Lower lobe of right lung (tissue), 2 donors: ENCODE measurements around the gene C11orf68. TPM values are rescaled to one million over a fixed set of nuclear protein-coding genes. Genes with fewer than 3 reads are reported as not detected.

Source experiments
- ATAC-seq, 2 donors: fragments of 200-7000 bp; cut with Tn5 transposase; one replicate each; pipeline ENCODE4 v1.9.1; 2020 to 2022; ENCODE audit warnings: mild to moderate bottlenecking in 2 of 2, moderate library complexity in 2 of 2
- DNase-seq: peaks from one replicate; pipeline ENCODE4 v3.0.0-alpha.2; 2020
- H3K27ac ChIP-seq: fragments of 200-600 bp; one replicate; pipeline ENCODE4 v1.8.0; 2022
- H3K27me3 ChIP-seq: fragments of 200-600 bp; one replicate; pipeline ENCODE4 v1.8.0; 2022; ENCODE audit warnings: low read depth
- H3K36me3 ChIP-seq: fragments of 200-600 bp; one replicate; pipeline ENCODE4 v1.8.0; 2022; ENCODE audit warnings: mild to moderate bottlenecking
- H3K4me1 ChIP-seq: fragments of 200-600 bp; one replicate; pipeline ENCODE4 v1.8.0; 2022
- H3K4me3 ChIP-seq: fragments of 200-600 bp; one replicate; pipeline ENCODE4 v1.8.0; 2022; ENCODE audit warnings: mild to moderate bottlenecking
- H3K9me3 ChIP-seq: fragments of 200-600 bp; one replicate; pipeline ENCODE4 v1.8.0; 2022
- intact Hi-C: fragments of 100-400 bp; cut with DNase I; formaldehyde crosslinking; loops from one replicate; pipeline ENCODE4 v1.11.0; 2022
- total RNA-seq: library from RNA; stranded (reverse); fragmentation: NEBNext Ultra II Directional; extraction: Animal tissue kit (Norgen Biotek cat#: 25700); gene quantifications from one replicate; pipeline ENCODE4 v1.2.1, GENCODE V29; 2021
- TF ChIP-seq, protein P1 (sequence below): fragments of 200-600 bp; IDR thresholded peaks from one replicate; pipeline ENCODE4 v1.8.0; 2022; ENCODE audit warnings: antibody characterized with exemption, mild to moderate bottlenecking
- donor health status: DM: no; HTN: yes; CAD: no; lungs with severe emphysema.

C11orf68 gene
- total RNA-seq, 1 donor from 2014 or later, result 36.5 TPM

- peak; percentile 97 to 99 for ATAC-seq
- TF ChIP-seq, protein P1, sequence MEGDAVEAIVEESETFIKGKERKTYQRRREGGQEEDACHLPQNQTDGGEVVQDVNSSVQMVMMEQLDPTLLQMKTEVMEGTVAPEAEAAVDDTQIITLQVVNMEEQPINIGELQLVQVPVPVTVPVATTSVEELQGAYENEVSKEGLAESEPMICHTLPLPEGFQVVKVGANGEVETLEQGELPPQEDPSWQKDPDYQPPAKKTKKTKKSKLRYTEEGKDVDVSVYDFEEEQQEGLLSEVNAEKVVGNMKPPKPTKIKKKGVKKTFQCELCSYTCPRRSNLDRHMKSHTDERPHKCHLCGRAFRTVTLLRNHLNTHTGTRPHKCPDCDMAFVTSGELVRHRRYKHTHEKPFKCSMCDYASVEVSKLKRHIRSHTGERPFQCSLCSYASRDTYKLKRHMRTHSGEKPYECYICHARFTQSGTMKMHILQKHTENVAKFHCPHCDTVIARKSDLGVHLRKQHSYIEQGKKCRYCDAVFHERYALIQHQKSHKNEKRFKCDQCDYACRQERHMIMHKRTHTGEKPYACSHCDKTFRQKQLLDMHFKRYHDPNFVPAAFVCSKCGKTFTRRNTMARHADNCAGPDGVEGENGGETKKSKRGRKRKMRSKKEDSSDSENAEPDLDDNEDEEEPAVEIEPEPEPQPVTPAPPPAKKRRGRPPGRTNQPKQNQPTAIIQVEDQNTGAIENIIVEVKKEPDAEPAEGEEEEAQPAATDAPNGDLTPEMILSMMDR, result no peak
- H3K4me1 ChIP-seq, result peaks cover 23% of the 10 kb centered on the region
- no peaks in the 10 kb centered on the region for H3K27me3 ChIP-seq
- intact Hi-C loops, result no loop called here
- DNase-seq, result peak; percentile 99
- peak within 1 kb of the TSS; percentile 97 for H3K4me3 ChIP-seq
- H3K36me3 ChIP-seq, result peaks cover 33% of the 10 kb centered on the region
- no peaks in the 10 kb centered on the region for H3K9me3 ChIP-seq
- H3K27ac ChIP-seq, result peak within 1 kb of the TSS; percentile 90
These were observed 42.6 kb upstream of the C11orf68 start, which contains the start of gene SART1 for GRCh38 chr11:65961267-65962140. SART1 (plus strand) TSS chr11:65961734; CDS start chr11:65961781, 47 bp downstream.

GRCh38 chr11:65960824-65961266 is 42.0 kb upstream of the C11orf68 start:
- no peak for DNase-seq

GRCh38 chr11:65958774-65959420 is 40.0 kb upstream of the C11orf68 start:
- peaks cover 6% of the 10 kb centered on the region for H3K27me3 ChIP-seq
- H3K36me3 ChIP-seq, result peaks cover 7% of the 10 kb centered on the region
- no peak for ATAC-seq
- TF ChIP-seq, protein P1, result no peak
- DNase-seq, result no peak
- intact Hi-C loops, result no loop called here
- H3K4me1 ChIP-seq, result peaks cover 17% of the 10 kb centered on the region
- H3K27ac ChIP-seq, result no peak overlapping the region
- H3K9me3 ChIP-seq, result no peaks in the 10 kb centered on the region
- H3K4me3 ChIP-seq, result no peak overlapping the region

More at GRCh38 chr11:65960824-65961266, 42.0 kb upstream of the C11orf68 start:
- peak overlapping the region; percentile 97 for H3K4me3 ChIP-seq
- peaks cover 23% of the 10 kb centered on the region for H3K4me1 ChIP-seq
- peaks cover 27% of the 10 kb centered on the region for H3K36me3 ChIP-seq
- intact Hi-C loops, result no loop called here
- TF ChIP-seq, protein P1, result no peak
- ATAC-seq, result peak in 1 of 2 donors; percentile 4
- H3K27me3 ChIP-seq, result no peaks in the 10 kb centered on the region
- H3K27ac ChIP-seq, result peak overlapping the region; percentile 90
- H3K9me3 ChIP-seq, result no peaks in the 10 kb centered on the region

DNA sequence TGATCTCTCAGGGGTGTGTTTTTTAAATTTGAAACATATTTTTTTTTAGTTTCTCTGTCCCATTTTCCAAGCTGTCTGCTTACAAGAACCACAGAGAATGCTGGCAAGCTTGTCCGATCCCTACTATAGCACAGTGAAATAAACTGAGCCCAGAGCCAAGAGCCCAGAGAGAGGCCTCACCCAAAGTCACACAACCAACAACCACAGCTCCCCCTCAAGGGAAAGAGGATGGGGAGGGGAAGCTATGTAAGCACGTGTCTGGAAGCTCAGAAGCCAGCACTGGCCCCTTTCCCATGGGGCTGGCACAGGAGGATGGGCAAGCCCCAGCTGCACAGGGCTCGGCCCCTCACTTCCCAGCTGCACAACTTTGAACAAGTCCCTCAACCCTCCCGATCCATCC is 39.4 kb upstream of the C11orf68 start:
- ATAC-seq, result no peak
- DNase-seq, result no peak
- peaks cover 1% of the 10 kb centered on the region for H3K36me3 ChIP-seq
- no peak overlapping the region for H3K4me3 ChIP-seq
- H3K9me3 ChIP-seq, result no peaks in the 10 kb centered on the region
- no peak overlapping the region for H3K27ac ChIP-seq
- intact Hi-C loops, result no loop called here
- H3K4me1 ChIP-seq, result peaks cover 11% of the 10 kb centered on the region
- H3K27me3 ChIP-seq, result peaks cover 6% of the 10 kb centered on the region
- TF ChIP-seq, protein P1, result no peak

- H3K4me1 ChIP-seq, result no peaks in the 10 kb centered on the region
- no peak for DNase-seq
- no peaks in the 10 kb centered on the region for H3K9me3 ChIP-seq
- no peaks in the 10 kb centered on the region for H3K36me3 ChIP-seq
- no peak for ATAC-seq
- intact Hi-C loops, result no loop called here
- no peak overlapping the region for H3K4me3 ChIP-seq
- H3K27me3 ChIP-seq, result peaks cover 6% of the 10 kb centered on the region
- no peak overlapping the region for H3K27ac ChIP-seq
- TF ChIP-seq, protein P1, result no peak
These were observed 35.9 kb upstream of the C11orf68 start for GRCh38 chr11:65954771-65955170.
